B cell (primary cell): Measurements from ENCODE around the gene MAFG.

Experiments used
- CTCF ChIP-seq: fragments of 200-600 bp; IDR thresholded peaks from one replicate; pipeline ENCODE4 v1.8.0; 2022; ENCODE audit warnings: antibody characterized with exemption, mild to moderate bottlenecking
- EZH2 ChIP-seq: IDR thresholded peaks from 2 replicates; pipeline ENCODE4 v1.6.1; 2012; ENCODE audit warnings: borderline replicate concordance, low read depth, mild to moderate bottlenecking, moderate library complexity, low read length; ENCODE audit not compliant: insufficient read depth, poor library complexity, severe bottlenecking

- TF ChIP-seq CTCF = peak; percentile 52
- TF ChIP-seq EZH2 = no peak
Observed at GRCh38 chr17:81927653-81928543, at the start of gene MAFG.
